ENCODE results near the gene ATRN.
A peak's percentile ranks its signal among the peaks of the same experiment; 100 is the strongest.
"Not testable (repeated sequence)": the region's sequence is repeated elsewhere in the genome, so short reads cannot be mapped to it uniquely, and the experiment has no call there.

ATRN gene

GRCh38 chr20:3470627-3471396 is at the start of gene ATRN:
ATRN (plus strand) TSS chr20:3471018; CDS start chr20:3471108, 90 bp downstream.
- DNase-seq = peak; percentile 22

- DNase-seq = no peak
These were observed 48.8 kb upstream of the ATRN start for GRCh38 chr20:3421985-3422384.

- DNase-seq = no peak
These were observed 47.7 kb upstream of the ATRN start for GRCh38 chr20:3423126-3423525.

GRCh38 chr20:3426766-3427165 is 44.1 kb upstream of the ATRN start:
- not testable (repeated sequence) for DNase-seq

- peak; percentile 18 for DNase-seq
These were observed 40.3 kb upstream of the ATRN start for GRCh38 chr20:3430376-3431069.

GRCh38 chr20:3431109-3431508 is 39.7 kb upstream of the ATRN start:
- DNase-seq = no peak

GRCh38 chr20:3432844-3433243 is 38.0 kb upstream of the ATRN start:
- DNase-seq = no peak

- no peak for DNase-seq
These were observed 37.1 kb upstream of the ATRN start for GRCh38 chr20:3433744-3434143.

GRCh38 chr20:3434232-3434631 is 36.6 kb upstream of the ATRN start:
- no peak for DNase-seq

- DNase-seq = no peak
These were observed 33.8 kb upstream of the ATRN start for GRCh38 chr20:3436864-3437574.

- no peak for DNase-seq
These were observed 24.0 kb upstream of the ATRN start for GRCh38 chr20:3446779-3447178.

GRCh38 chr20:3447321-3447720 is 23.5 kb upstream of the ATRN start:
- DNase-seq = no peak

- no peak for DNase-seq
These were observed 21.5 kb upstream of the ATRN start for GRCh38 chr20:3449319-3449718.

GRCh38 chr20:3452136-3452535 is 18.7 kb upstream of the ATRN start:
- DNase-seq = no peak

GRCh38 chr20:3452690-3453089 is 18.1 kb upstream of the ATRN start:
- no peak for DNase-seq

- DNase-seq = no peak
These were observed 16.0 kb upstream of the ATRN start for GRCh38 chr20:3454831-3455230.

GRCh38 chr20:3456648-3457047 is 14.2 kb upstream of the ATRN start:
- no peak for DNase-seq

- no peak for DNase-seq
These were observed 10.9 kb upstream of the ATRN start for GRCh38 chr20:3459881-3460307.

- DNase-seq = no peak
These were observed 9.5 kb upstream of the ATRN start for GRCh38 chr20:3461211-3461771.

GRCh38 chr20:3461911-3462677 is 8.7 kb upstream of the ATRN start:
- DNase-seq = no peak

- no peak for DNase-seq
These were observed 6.7 kb upstream of the ATRN start for GRCh38 chr20:3464166-3464565.

GRCh38 chr20:3465301-3465700 is 5.5 kb upstream of the ATRN start:
- DNase-seq = no peak

- DNase-seq = no peak
These were observed 601 bp upstream of the ATRN start for GRCh38 chr20:3470208-3470626.
